SK-N-SH (cell line): ENCODE results near the gene ANK2. TPM values are rescaled to one million over a fixed set of nuclear protein-coding genes. Genes with fewer than 3 reads are reported as not detected.

Experiments
- CTCF ChIA-PET: fragments of 300-600, 350-600 bp; formaldehyde crosslinking; extraction: SDS; loops from one replicate; lab custom pipeline; 2021; lab: Yijun Ruan, JAX
- POLR2A ChIA-PET: fragments of 350-600 bp; sonication (Branson Sonifier 250); formaldehyde crosslinking; extraction: SDS; loops from one replicate; lab custom pipeline; 2020; ENCODE audit warnings: antibody characterized with exemption, inconsistent platforms; lab: Yijun Ruan, JAX
- DNase-seq: peaks from one replicate; pipeline ENCODE4 v3.0.0; 2012
- H2AFZ ChIP-seq: fragments of 200-600 bp; sonication (generic); 2 replicates; pipeline ENCODE4 v1.8.1; 2016; ENCODE audit warnings: antibody characterized with exemption, mild to moderate bottlenecking, low read depth
- H3F3A ChIP-seq: fragments of 200-600 bp; sonication (generic); replicated peaks from 2 replicates; pipeline ENCODE3; 2016; ENCODE audit warnings: antibody characterized with exemption, mild to moderate bottlenecking; ENCODE audit not compliant: insufficient read depth
- H3K27ac ChIP-seq, 2 experiments: fragments of 200-500 bp in 1 of 2; fragments of 200-600 bp in 1 of 2; sonication (Bioruptor generic) in 1 of 2; sonication (generic), shearing (Covaris generic) in 1 of 2; 2 replicates each; pipeline versions ENCODE4 v1.5.1 to v1.6.1; 2014 to 2016; ENCODE audit warnings: low read depth in 2 of 2, inconsistent platforms in 1 of 2, low read length in 1 of 2, mild to moderate bottlenecking in 1 of 2, mixed read lengths in 1 of 2
- H3K27me3 ChIP-seq: fragments of 200-600 bp; sonication (generic), shearing (Covaris generic); 2 replicates; pipeline ENCODE4 v1.6.1; 2016; ENCODE audit warnings: mixed run types; ENCODE audit not compliant: insufficient read depth
- H3K36me3 ChIP-seq, 2 experiments: fragments of 200-500 bp in 1 of 2; fragments of 200-600 bp in 1 of 2; sonication (Bioruptor generic) in 1 of 2; sonication (generic) in 1 of 2; replicated peaks in 1 of 2; 2 replicates each; pipeline versions ENCODE3 to v1.5.1; 2014 to 2016; ENCODE audit warnings: low read length in 1 of 2, mild to moderate bottlenecking in 1 of 2; ENCODE audit not compliant: insufficient read depth in 2 of 2, control insufficient read depth in 1 of 2
- H3K4me1 ChIP-seq, 2 experiments: fragments of 200-500 bp in 1 of 2; fragments of 200-600 bp in 1 of 2; sonication (Bioruptor generic) in 1 of 2; sonication (generic), shearing (Covaris generic) in 1 of 2; 2 replicates each; pipeline versions ENCODE4 v1.5.1 to v1.6.1; 2014 to 2016; ENCODE audit warnings: low read depth in 1 of 2, low read length in 1 of 2, mixed run types in 1 of 2; ENCODE audit not compliant: insufficient read depth in 2 of 2, control insufficient read depth in 1 of 2
- H3K4me2 ChIP-seq: fragments of 200-600 bp; sonication (generic), shearing (Covaris generic); 2 replicates; pipeline ENCODE4 v1.6.1; 2017; ENCODE audit warnings: mixed run types
- H3K4me3 ChIP-seq, 2 experiments: fragments of 200-500 bp in 1 of 2; fragments of 200-600 bp in 1 of 2; sonication (Bioruptor generic) in 1 of 2; sonication (generic), shearing (Covaris generic) in 1 of 2; 2 replicates each; pipeline versions ENCODE4 v1.5.1 to v1.8.1; 2014 to 2016; ENCODE audit warnings: low read depth in 2 of 2, inconsistent platforms in 1 of 2, low read length in 1 of 2, mild to moderate bottlenecking in 1 of 2, mixed read lengths in 1 of 2, moderate library complexity in 1 of 2
- H3K79me2 ChIP-seq: fragments of 200-600 bp; sonication (generic); 2 replicates; pipeline ENCODE4 v1.8.1; 2017; ENCODE audit warnings: mild to moderate bottlenecking; ENCODE audit not compliant: insufficient read depth
- H3K9ac ChIP-seq: fragments of 200-600 bp; sonication (generic); 2 replicates; pipeline ENCODE4 v1.6.1; 2017; ENCODE audit warnings: mixed run types
- H3K9me2 ChIP-seq: fragments of 200-600 bp; sonication (generic); 2 replicates; pipeline ENCODE4 v1.6.1; 2017; ENCODE audit warnings: mixed run types
- H3K9me3 ChIP-seq: fragments of 200-600 bp; sonication (generic); 2 replicates; pipeline ENCODE4 v1.6.1; 2017; ENCODE audit warnings: mixed run types, mild to moderate bottlenecking, moderate library complexity
- H4K20me1 ChIP-seq: fragments of 200-600 bp; sonication (generic); 2 replicates; pipeline ENCODE4 v1.6.1; 2017; ENCODE audit warnings: mild to moderate bottlenecking, mixed run types; ENCODE audit not compliant: insufficient read depth
- CHD2 ChIP-seq: fragments of 150-350 bp; IDR thresholded peaks from 2 replicates; pipeline ENCODE4 v1.6.1; 2018; ENCODE audit warnings: low read length; ENCODE audit not compliant: partially characterized antibody
- ELF1 ChIP-seq: IDR thresholded peaks from 2 replicates; pipeline ENCODE4 v1.4.0; 2012
- EZH2phosphoT487 ChIP-seq: fragments of 200-600 bp; sonication (generic); IDR thresholded peaks from 2 replicates; pipeline ENCODE4 v1.6.1; 2017; ENCODE audit warnings: low read depth, mixed run types, mild to moderate bottlenecking, antibody characterized with exemption, moderate library complexity, borderline replicate concordance
- FOXJ3 ChIP-seq: sonication (generic); formaldehyde crosslinking; IDR thresholded peaks from 2 replicates; pipeline ENCODE4 v1.5.1; 2020; ENCODE audit warnings: mild to moderate bottlenecking, missing genetic modification reagents
- FOXM1 ChIP-seq: IDR thresholded peaks from 2 replicates; pipeline ENCODE4 v1.4.0; 2012; ENCODE audit warnings: low read depth, mild to moderate bottlenecking
- GABPA ChIP-seq: IDR thresholded peaks from 2 replicates; pipeline ENCODE4 v1.4.0; 2012; ENCODE audit warnings: low read depth, mild to moderate bottlenecking
- GATA2 ChIP-seq: sonication (generic); formaldehyde crosslinking; IDR thresholded peaks from 2 replicates; pipeline ENCODE4 v1.5.0; 2020; ENCODE audit warnings: mild to moderate bottlenecking, missing genetic modification reagents
- JUND ChIP-seq: IDR thresholded peaks from 2 replicates; pipeline ENCODE4 v1.4.0; 2012
- MXI1 ChIP-seq: IDR thresholded peaks from 2 replicates; pipeline ENCODE4 v1.6.1; 2012; ENCODE audit warnings: mild to moderate bottlenecking, low read depth, low read length, improper control_type of control experiment
- NFIC ChIP-seq: IDR thresholded peaks from 2 replicates; pipeline ENCODE4 v1.4.0; 2012; ENCODE audit warnings: borderline replicate concordance
- PBX3 ChIP-seq: IDR thresholded peaks from 2 replicates; pipeline ENCODE4; 2012
- RCOR1 ChIP-seq: fragments of 150-350 bp; IDR thresholded peaks from 2 replicates; pipeline ENCODE4 v1.6.1; 2017; ENCODE audit warnings: antibody characterized with exemption, low read length
- RXRA ChIP-seq: IDR thresholded peaks from 2 replicates; pipeline ENCODE4 v1.4.0; 2012; ENCODE audit warnings: low read depth, mild to moderate bottlenecking, borderline replicate concordance
- TCF12 ChIP-seq: IDR thresholded peaks from 2 replicates; pipeline ENCODE4 v1.4.0; 2012
- TEAD4 ChIP-seq: IDR thresholded peaks from 2 replicates; pipeline ENCODE4 v1.4.0; 2012; ENCODE audit warnings: mild to moderate bottlenecking, borderline replicate concordance; ENCODE audit not compliant: insufficient read depth
- USF1 ChIP-seq: IDR thresholded peaks from 2 replicates; pipeline ENCODE4 v1.4.0; 2012; ENCODE audit warnings: low read depth, borderline replicate concordance
- USF2 ChIP-seq: fragments of 150-350 bp; IDR thresholded peaks from 2 replicates; pipeline ENCODE4 v1.6.1; 2017; ENCODE audit warnings: antibody characterized with exemption, low read length, low read depth, borderline replicate concordance
- YY1 ChIP-seq: IDR thresholded peaks from 2 replicates; pipeline ENCODE4 v1.4.0; 2012; ENCODE audit warnings: low read depth, mild to moderate bottlenecking
- ZBTB33 ChIP-seq: IDR thresholded peaks from 2 replicates; pipeline ENCODE4 v1.4.0; 2012; ENCODE audit warnings: low read depth, borderline replicate concordance
- WGBS: methylation state at CpG from one replicate; pipeline ENCODE4 v1.1.6; 2017; ENCODE audit warnings: low lambda C conversion rate; 5-methylcytosine and 5-hydroxymethylcytosine counted together
- polyA plus RNA-seq, 3 experiments: library from polyadenylated mRNA; depleted of rRNA; stranded (reverse); fragments of >200 nt; gene quantifications; 2 replicates each; pipeline ENCODE4 v1.2.3, GENCODE V29; 2012
- TF ChIP-seq, protein P1 (sequence below): IDR thresholded peaks from 2 replicates; pipeline ENCODE4 v1.4.0; 2012; ENCODE audit warnings: low read depth
- TF ChIP-seq, protein P2 (sequence below): fragments of 150-350 bp; IDR thresholded peaks from 2 replicates; pipeline ENCODE4 v1.6.1; 2016; ENCODE audit warnings: mild to moderate bottlenecking, low read depth, low read length

ANK2 gene
- polyA plus RNA-seq, 1 of the 3 experiments (the other 2 are of a cell fraction) = 0.69 TPM

DNA sequence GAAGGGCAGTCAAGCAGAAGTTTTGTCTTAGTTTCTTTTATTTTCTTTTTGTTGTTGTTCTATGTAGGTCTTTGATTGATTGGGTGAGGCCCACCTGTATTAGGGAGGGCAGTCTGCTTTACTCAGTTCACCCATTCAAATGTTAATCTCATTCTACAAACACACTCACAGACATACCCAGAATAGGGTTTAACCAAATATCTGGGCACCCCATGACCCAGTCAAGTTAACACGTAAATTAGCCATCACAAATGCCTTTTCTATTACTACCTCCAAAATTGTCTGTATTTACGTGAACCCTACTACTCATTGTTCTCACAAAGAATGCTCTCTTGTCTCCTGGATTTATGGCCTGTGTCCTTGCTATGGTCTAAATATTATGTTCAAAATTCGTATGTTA lies 339.7 kb downstream of the ANK2 start:
- TF ChIP-seq FOXJ3 (CRISPR knock-in tag) (no peak), ZBTB33 (no peak), JUND (no peak), GABPA (no peak), TEAD4 (no peak), GATA2 (CRISPR knock-in tag) (no peak), USF2 (no peak), RXRA (no peak)
- DNase-seq = no peak
- WGBS = 88% methylated on average over 3 of the region's 3 CpGs

GRCh38 chr4:113390850-113391249 lies 341.4 kb downstream of the ANK2 start:
- Histone ChIP-seq H2AFZ (no peak overlapping the region), H3K4me3 (no peak overlapping the region), H3K9ac (no peak overlapping the region), H3K79me2 (no peaks in the 10 kb centered on the region), H3K4me2 (no peak overlapping the region), H3F3A (no peaks in the 10 kb centered on the region), H3K4me1 (peaks cover 0 to 3% of the 10 kb centered on the region in 2 experiments; a peak in 1 of 4 replicates), H3K27me3 (no peaks in the 10 kb centered on the region), H3K9me3 (no peaks in the 10 kb centered on the region), H3K27ac (no peak overlapping the region), H3K36me3 (no peaks in the 10 kb centered on the region), H3K9me2 (no peaks in the 10 kb centered on the region), H4K20me1 (no peaks in the 10 kb centered on the region)
- no peak for DNase-seq
- ChIA-PET CTCF (no interaction called here), POLR2A (no interaction called here)
- TF ChIP-seq CHD2 (no peak), FOXM1 (no peak), PBX3 (no peak), TCF12 (no peak), ZBTB33 (no peak), ELF1 (no peak), RCOR1 (no peak), NFIC (no peak), TEAD4 (no peak), YY1 (no peak), EZH2phosphoT487 (no peak), JUND (no peak), USF1 (no peak), MXI1 (no peak)
- TF ChIP-seq, protein P1, sequence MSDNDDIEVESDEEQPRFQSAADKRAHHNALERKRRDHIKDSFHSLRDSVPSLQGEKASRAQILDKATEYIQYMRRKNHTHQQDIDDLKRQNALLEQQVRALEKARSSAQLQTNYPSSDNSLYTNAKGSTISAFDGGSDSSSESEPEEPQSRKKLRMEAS = no peak
- TF ChIP-seq, protein P2, sequence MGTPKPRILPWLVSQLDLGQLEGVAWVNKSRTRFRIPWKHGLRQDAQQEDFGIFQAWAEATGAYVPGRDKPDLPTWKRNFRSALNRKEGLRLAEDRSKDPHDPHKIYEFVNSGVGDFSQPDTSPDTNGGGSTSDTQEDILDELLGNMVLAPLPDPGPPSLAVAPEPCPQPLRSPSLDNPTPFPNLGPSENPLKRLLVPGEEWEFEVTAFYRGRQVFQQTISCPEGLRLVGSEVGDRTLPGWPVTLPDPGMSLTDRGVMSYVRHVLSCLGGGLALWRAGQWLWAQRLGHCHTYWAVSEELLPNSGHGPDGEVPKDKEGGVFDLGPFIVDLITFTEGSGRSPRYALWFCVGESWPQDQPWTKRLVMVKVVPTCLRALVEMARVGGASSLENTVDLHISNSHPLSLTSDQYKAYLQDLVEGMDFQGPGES = no peak

More for the DNA sequence above, 339.7 kb downstream of the ANK2 start:
- ChIA-PET CTCF (interaction anchor here (1.2 kb wide), 1 partner anchor 989 kb away, joined by 3 read pairs; no protein-coding TSS in a partner anchor), POLR2A (no interaction called here)
- H3K4me3 ChIP-seq = no peak overlapping the region
- no peaks in the 10 kb centered on the region for H3K27me3 ChIP-seq
- no peak overlapping the region for H3K27ac ChIP-seq
- no peaks in the 10 kb centered on the region for H4K20me1 ChIP-seq
- H3K9me2 ChIP-seq = no peaks in the 10 kb centered on the region
- no peaks in the 10 kb centered on the region for H3K9me3 ChIP-seq
- H3K4me1 ChIP-seq = peaks cover 3 to 13% of the 10 kb centered on the region in 2 experiments; a peak in 3 of 4 replicates
- no peaks in the 10 kb centered on the region for H3K79me2 ChIP-seq
- no peak overlapping the region for H3K9ac ChIP-seq
- H3K4me2 ChIP-seq = no peak overlapping the region
- H3K36me3 ChIP-seq = no peaks in the 10 kb centered on the region
- no peak overlapping the region for H2AFZ ChIP-seq
- H3F3A ChIP-seq = peaks cover 11% of the 10 kb centered on the region
